Thymus (tissue), 14 donors: Measurements from ENCODE around the gene LEF1. TPM values are rescaled to one million over a fixed set of nuclear protein-coding genes. Genes with fewer than 3 reads are reported as not detected.

Source experiments
- DNase-seq, 9 donors: peaks; one replicate each; pipeline ENCODE4 v3.0.0-alpha.2; 2013; ENCODE audit warnings: low spot score in 9 of 9, low read depth in 6 of 9, missing footprints in 1 of 9
- H3K27ac ChIP-seq, 2 donors: one replicate each; pipeline ENCODE4 v1.5.1; 2013; ENCODE audit warnings: control low read depth in 1 of 2, low read depth in 1 of 2, low read length in 1 of 2, mild to moderate bottlenecking in 1 of 2, moderate library complexity in 1 of 2
- H3K27me3 ChIP-seq, 2 donors: one replicate each; pipeline ENCODE4 v1.5.1; 2013; ENCODE audit warnings: low read length in 1 of 2; ENCODE audit not compliant: control insufficient read depth in 2 of 2, insufficient read depth in 1 of 2
- H3K36me3 ChIP-seq, 2 donors: one replicate each; pipeline ENCODE4 v1.5.1; 2013; ENCODE audit warnings: low read length in 1 of 2, mild to moderate bottlenecking in 1 of 2, moderate library complexity in 1 of 2; ENCODE audit not compliant: control insufficient read depth in 2 of 2, insufficient read depth in 2 of 2
- H3K4me1 ChIP-seq, 2 donors: one replicate each; pipeline ENCODE4 v1.5.1; 2013; ENCODE audit warnings: low read length in 2 of 2; ENCODE audit not compliant: control insufficient read depth in 2 of 2, insufficient read depth in 2 of 2
- H3K4me3 ChIP-seq, 2 donors: one replicate each; pipeline ENCODE4 v1.5.1; 2013; ENCODE audit warnings: low read length in 2 of 2, control low read depth in 1 of 2, mild to moderate bottlenecking in 1 of 2
- H3K9me3 ChIP-seq, 2 donors: one replicate each; pipeline ENCODE4 v1.5.1; 2013; ENCODE audit warnings: low read length in 1 of 2, mild to moderate bottlenecking in 1 of 2; ENCODE audit not compliant: control insufficient read depth in 2 of 2, insufficient read depth in 1 of 2
- WGBS: extraction: QIAGEN DNeasy Blood & Tissue Kit; methylation state at CpG from one replicate; pipeline ENCODE4 v1.1.7; 2013; 5-methylcytosine and 5-hydroxymethylcytosine counted together
- long read RNA-seq, 10 donors: transcript quantifications; one replicate each; lab custom pipeline, GENCODE V29; 2026
- polyA plus RNA-seq: library from polyadenylated mRNA; stranded (reverse); fragments of 200-250 nt; gene quantifications from one replicate; pipeline ENCODE4 v1.2.3, GENCODE V29; 2013
- total RNA-seq: library from RNA; stranded (reverse); fragments of 120-200 nt; gene quantifications from one replicate; pipeline ENCODE4 v1.2.4, GENCODE V29; 2013
- donor health status: healthy.

The LEF1 gene
- total RNA-seq (655 TPM), polyA plus RNA-seq (536 TPM)
- long read RNA-seq, donor 1, transcript LEF1-216 (11 exons, 1,472 nt) = major isoform, 7 of 20 reads
- long read RNA-seq, donor 1, partial matches to known transcripts = 0 of 20 reads
- long read RNA-seq, donor 1, other reads (novel, unspliced or antisense) = 0 of 20 reads
- long read RNA-seq, donor 2 = 0 reads
- long read RNA-seq, donor 3, transcript LEF1-215 (10 exons, 1,376 nt) = minor isoform, 6 of 258 reads
- long read RNA-seq, donor 3, transcript LEF1-203 (11 exons, 1,488 nt) = minor isoform, 14 of 258 reads
- long read RNA-seq, donor 3, transcript LEF1-216 (11 exons, 1,472 nt) = minor isoform, 10 of 258 reads
- long read RNA-seq, donor 3, transcript LEF1-201 (12 exons, 3,068 nt) = major isoform, 48 of 258 reads
- long read RNA-seq, donor 3, partial matches to known transcripts = 119 of 258 reads
- long read RNA-seq, donor 3, other reads (novel, unspliced or antisense) = 45 of 258 reads
- long read RNA-seq, donor 4, transcript LEF1-203 (11 exons, 1,488 nt) = minor isoform, 5 of 131 reads
- long read RNA-seq, donor 4, transcript LEF1-201 (12 exons, 3,068 nt) = major isoform, 25 of 131 reads
- long read RNA-seq, donor 4, transcript LEF1-213 (4 exons, 548 nt) = minor isoform, 12 of 131 reads
- long read RNA-seq, donor 4, partial matches to known transcripts = 60 of 131 reads
- long read RNA-seq, donor 4, other reads (novel, unspliced or antisense) = 18 of 131 reads
- long read RNA-seq, donor 5, transcript LEF1-203 (11 exons, 1,488 nt) = minor isoform, 14 of 250 reads
- long read RNA-seq, donor 5, transcript LEF1-216 (11 exons, 1,472 nt) = minor isoform, 8 of 250 reads
- long read RNA-seq, donor 5, transcript LEF1-218 (5 exons, 598 nt) = minor isoform, 11 of 250 reads
- long read RNA-seq, donor 5, transcript LEF1-201 (12 exons, 3,068 nt) = major isoform, 25 of 250 reads
- long read RNA-seq, donor 5, partial matches to known transcripts = 134 of 250 reads
- long read RNA-seq, donor 5, other reads (novel, unspliced or antisense) = 40 of 250 reads
- long read RNA-seq, donor 6, transcript LEF1-201 (12 exons, 3,068 nt) = major isoform, 34 of 161 reads
- long read RNA-seq, donor 6, transcript LEF1-203 (11 exons, 1,488 nt) = minor isoform, 15 of 161 reads
- long read RNA-seq, donor 6, transcript LEF1-216 (11 exons, 1,472 nt) = minor isoform, 9 of 161 reads
- long read RNA-seq, donor 6, partial matches to known transcripts = 71 of 161 reads
- long read RNA-seq, donor 6, other reads (novel, unspliced or antisense) = 24 of 161 reads
- long read RNA-seq, donor 7, transcript LEF1-213 (4 exons, 548 nt) = minor isoform, 9 of 255 reads
- long read RNA-seq, donor 7, transcript LEF1-202 (10 exons, 3,477 nt) = minor isoform, 7 of 255 reads
- long read RNA-seq, donor 7, transcript LEF1-201 (12 exons, 3,068 nt) = major isoform, 31 of 255 reads
- long read RNA-seq, donor 7, transcript LEF1-216 (11 exons, 1,472 nt) = minor isoform, 13 of 255 reads
- long read RNA-seq, donor 7, partial matches to known transcripts = 129 of 255 reads
- long read RNA-seq, donor 7, other reads (novel, unspliced or antisense) = 50 of 255 reads
- long read RNA-seq, donor 8, transcript LEF1-201 (12 exons, 3,068 nt) = major isoform, 12 of 69 reads
- long read RNA-seq, donor 8, partial matches to known transcripts = 38 of 69 reads
- long read RNA-seq, donor 8, other reads (novel, unspliced or antisense) = 8 of 69 reads
- long read RNA-seq, donor 9, transcript LEF1-201 (12 exons, 3,068 nt) = major isoform, 34 of 162 reads
- long read RNA-seq, donor 9, transcript LEF1-203 (11 exons, 1,488 nt) = minor isoform, 9 of 162 reads
- long read RNA-seq, donor 9, partial matches to known transcripts = 83 of 162 reads
- long read RNA-seq, donor 9, other reads (novel, unspliced or antisense) = 21 of 162 reads
- long read RNA-seq, donor 10, transcript LEF1-203 (11 exons, 1,488 nt) = minor isoform, 12 of 189 reads
- long read RNA-seq, donor 10, transcript LEF1-216 (11 exons, 1,472 nt) = minor isoform, 8 of 189 reads
- long read RNA-seq, donor 10, transcript LEF1-201 (12 exons, 3,068 nt) = major isoform, 20 of 189 reads
- long read RNA-seq, donor 10, partial matches to known transcripts = 129 of 189 reads
- long read RNA-seq, donor 10, other reads (novel, unspliced or antisense) = 11 of 189 reads

DNA sequence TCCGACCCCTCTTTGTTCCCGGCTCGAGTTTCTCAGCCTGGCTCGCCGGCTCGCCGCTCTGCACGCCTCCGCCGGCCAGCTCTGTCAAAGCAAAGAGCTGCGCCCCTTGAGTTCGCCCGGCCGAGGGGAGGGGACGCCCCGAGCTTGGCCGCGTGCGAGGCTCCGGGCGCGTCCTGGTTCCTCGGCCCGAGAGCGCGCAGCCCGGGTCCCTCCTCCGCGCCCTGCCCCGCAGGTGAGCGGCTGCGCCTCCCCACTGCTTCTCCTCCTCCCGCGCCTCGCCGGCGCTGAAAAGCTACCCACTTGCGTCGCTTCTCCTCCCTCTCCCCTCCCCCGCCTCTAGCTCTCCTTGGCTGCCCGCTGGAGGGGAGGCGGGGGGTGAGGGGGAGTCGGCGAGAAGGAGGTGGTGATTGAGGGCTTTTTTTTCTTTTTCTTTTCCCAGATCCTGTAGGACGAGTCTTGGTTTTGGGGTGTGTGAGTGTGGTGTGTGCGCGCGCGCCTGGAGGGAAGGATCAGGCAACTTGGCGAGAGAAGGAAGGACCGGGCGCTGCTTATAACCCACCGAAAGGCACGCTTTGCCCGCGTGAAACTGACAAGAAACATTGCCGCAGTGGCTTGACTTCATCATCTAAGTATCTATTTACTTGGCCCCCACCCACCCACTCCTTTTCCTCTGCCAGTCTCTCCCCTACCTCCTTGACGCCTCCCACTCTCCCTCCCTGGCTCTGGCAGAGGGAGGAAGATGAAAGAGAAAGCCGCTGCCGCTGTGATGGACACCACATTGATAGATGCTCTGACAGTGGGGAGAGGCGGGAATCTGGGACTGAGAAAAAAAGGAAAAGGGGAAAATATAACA lies at the start of gene LEF1:
Gene LEF1 (minus strand): TSS at position 262 of the 853 bp plus-strand sequence. CDS start 1,165 bp downstream, outside the sequence.
- WGBS = under 1% methylated on average over 61 of the region's 61 CpGs
- no peaks in the 10 kb centered on the region for H3K9me3 ChIP-seq
- H3K27ac ChIP-seq = peak within 1 kb of the TSS; percentile 95 to 97
- peaks cover 0 to 36% of the 10 kb centered on the region in 2 donors for H3K27me3 ChIP-seq
- peaks cover 8 to 19% of the 10 kb centered on the region in 2 donors for H3K36me3 ChIP-seq
- peaks cover 16 to 34% of the 10 kb centered on the region in 2 donors for H3K4me1 ChIP-seq
- peak within 1 kb of the TSS; percentile 68 to 91 for H3K4me3 ChIP-seq
- peak in 7 of 9 donors; percentile 75 to 95 (median 87) for DNase-seq

DNA sequence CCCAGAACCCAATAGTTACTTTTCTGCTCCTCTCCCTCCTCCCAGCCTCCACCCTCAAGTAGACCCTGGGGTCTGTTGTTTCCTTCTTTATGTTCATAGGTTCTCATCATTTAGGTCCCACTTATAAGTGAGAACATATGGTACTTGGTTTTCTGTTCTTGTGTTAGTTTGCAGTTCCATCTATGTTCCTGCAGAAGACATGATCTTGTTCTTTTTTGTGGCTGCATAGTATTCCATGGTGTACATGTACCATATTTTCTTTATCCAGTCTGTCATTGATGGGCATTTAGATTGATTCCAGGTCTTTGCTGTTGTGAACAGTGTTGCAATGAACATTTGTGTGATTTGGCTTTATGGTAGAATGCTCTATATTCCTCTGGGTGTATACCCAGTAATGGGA lies 47.8 kb upstream of the LEF1 start:
- peaks cover 10 to 16% of the 10 kb centered on the region in 2 donors for H3K4me1 ChIP-seq
- H3K4me3 ChIP-seq = no peak overlapping the region
- H3K27me3 ChIP-seq = no peaks in the 10 kb centered on the region
- no peaks in the 10 kb centered on the region for H3K9me3 ChIP-seq
- no peaks in the 10 kb centered on the region for H3K36me3 ChIP-seq
- no peak overlapping the region for H3K27ac ChIP-seq
- DNase-seq = no peak

DNA sequence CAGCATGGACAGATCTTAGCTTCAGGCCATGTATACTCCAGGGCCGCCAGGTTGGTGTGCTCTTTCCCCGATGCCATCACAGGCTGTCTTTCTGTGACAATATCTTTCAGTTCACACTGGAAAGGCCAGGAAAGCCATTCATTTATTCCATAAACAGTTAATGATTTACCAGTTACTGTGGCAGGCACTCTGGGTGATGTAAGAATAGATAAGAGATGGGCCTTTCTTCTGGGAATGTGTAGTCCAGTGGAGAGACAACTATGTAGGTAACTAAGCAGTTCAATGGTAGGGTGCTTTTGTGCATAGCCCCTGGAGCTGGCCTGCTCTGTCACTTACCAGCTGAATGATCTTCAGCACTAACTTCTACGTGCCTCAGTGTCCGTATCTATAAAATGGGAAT lies 46.3 kb upstream of the LEF1 start:
- Histone ChIP-seq H3K27me3 (no peaks in the 10 kb centered on the region), H3K4me1 (peaks cover 10 to 16% of the 10 kb centered on the region in 2 donors), H3K36me3 (no peaks in the 10 kb centered on the region), H3K27ac (no peak overlapping the region), H3K9me3 (no peaks in the 10 kb centered on the region), H3K4me3 (no peak overlapping the region)
- DNase-seq = no peak
- WGBS = over 99% methylated on average over 4 of the region's 4 CpGs

DNA sequence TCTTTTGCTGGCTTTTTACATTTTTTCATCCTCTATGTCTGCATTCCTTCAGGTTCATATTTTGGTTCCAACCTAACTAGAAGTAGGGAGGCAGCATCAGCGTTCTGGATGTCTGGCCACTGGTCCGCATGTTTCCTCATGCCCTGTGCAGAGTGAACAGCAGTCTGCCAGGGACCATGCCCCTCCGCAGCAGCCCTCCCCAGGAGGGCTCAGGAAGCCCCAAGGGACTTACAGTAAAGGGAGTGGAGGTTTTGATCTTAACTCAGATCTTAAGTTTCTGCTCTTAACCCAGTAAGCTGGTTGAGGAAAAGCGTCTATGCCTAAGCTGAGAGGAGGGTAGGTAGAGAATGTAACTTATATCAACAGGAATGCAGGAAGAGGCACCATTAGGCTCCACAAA lies 45.0 kb upstream of the LEF1 start:
- H3K36me3 ChIP-seq = no peaks in the 10 kb centered on the region
- no peak overlapping the region for H3K4me3 ChIP-seq
- no peaks in the 10 kb centered on the region for H3K9me3 ChIP-seq
- 76% methylated on average over 4 of the region's 4 CpGs for WGBS
- peak overlapping the region; percentile 1 to 56 for H3K27ac ChIP-seq
- H3K4me1 ChIP-seq = peaks cover 12 to 19% of the 10 kb centered on the region in 2 donors
- no peaks in the 10 kb centered on the region for H3K27me3 ChIP-seq
- DNase-seq = peak in 2 of 9 donors; percentile 28 to 38

DNA sequence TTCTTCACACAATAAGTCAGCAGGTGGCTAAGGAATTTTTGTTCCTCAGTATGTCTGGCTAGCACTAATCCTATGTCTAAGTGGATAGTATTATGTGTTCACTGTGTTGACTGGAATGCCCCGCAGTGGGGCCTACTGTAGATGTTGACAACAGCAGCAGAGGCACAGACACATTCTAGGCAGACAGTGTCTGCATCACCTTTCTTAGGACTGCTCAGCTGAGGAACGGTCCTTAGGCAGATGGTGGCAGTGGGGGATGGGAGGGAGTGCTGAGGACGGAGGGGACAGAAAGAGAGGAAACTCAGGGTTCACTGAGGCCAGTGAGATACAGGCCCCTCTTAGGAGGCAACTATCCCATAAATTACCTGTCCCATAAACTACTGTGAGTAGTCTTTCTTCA lies 44.6 kb upstream of the LEF1 start:
- Histone ChIP-seq H3K27ac (peak overlapping the region in 1 of 2 donors; percentile 56), H3K36me3 (no peaks in the 10 kb centered on the region), H3K4me1 (peaks cover 12 to 19% of the 10 kb centered on the region in 2 donors), H3K4me3 (no peak overlapping the region), H3K27me3 (no peaks in the 10 kb centered on the region), H3K9me3 (no peaks in the 10 kb centered on the region)
- 88% methylated on average over 3 of the region's 3 CpGs for WGBS
- DNase-seq = peak in 1 of 9 donors; percentile 20

DNA sequence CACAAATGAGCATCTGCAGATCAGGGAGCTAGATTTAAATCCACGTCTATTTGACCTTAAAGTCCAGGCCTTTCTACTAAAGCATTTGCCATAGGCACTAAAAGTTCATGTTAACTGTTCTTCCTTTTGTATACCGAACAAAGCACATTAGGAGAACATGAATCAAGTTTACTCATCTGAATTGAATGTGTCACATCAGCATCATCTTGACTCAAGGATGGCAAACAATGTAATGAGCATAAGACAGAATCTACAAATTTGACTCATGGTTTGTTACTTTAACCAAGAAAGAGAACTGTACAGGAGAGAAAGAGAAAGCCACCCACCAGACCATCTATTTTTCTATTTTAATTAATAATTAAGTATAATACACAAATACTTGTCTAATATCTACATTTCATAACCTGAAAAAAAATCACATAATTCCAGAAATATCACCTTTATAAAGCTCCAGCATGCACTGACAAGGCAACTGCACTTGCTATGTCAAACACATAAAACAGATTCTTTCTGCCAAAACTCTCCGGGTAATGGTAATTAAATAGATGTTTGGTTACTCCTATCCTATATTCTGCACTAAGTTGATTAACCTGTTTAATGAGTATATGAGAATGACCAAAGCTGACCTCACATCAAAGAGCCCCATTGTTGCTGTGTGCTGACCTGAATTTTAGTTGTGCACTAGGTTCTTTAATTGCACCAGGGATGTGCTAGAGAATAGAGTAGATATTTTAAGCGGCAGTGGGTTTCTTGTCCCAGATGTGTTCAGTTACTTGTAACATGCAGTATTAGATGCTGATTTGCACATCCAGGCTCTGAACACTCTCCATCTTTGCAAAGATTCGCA lies 42.5 kb upstream of the LEF1 start:
- H3K27me3 ChIP-seq = no peaks in the 10 kb centered on the region
- peaks cover 12 to 19% of the 10 kb centered on the region in 2 donors for H3K4me1 ChIP-seq
- no peak overlapping the region for H3K4me3 ChIP-seq
- 98% methylated on average over 5 of the region's 5 CpGs for WGBS
- no peak for DNase-seq
- no peaks in the 10 kb centered on the region for H3K9me3 ChIP-seq
- H3K27ac ChIP-seq = no peak overlapping the region
- H3K36me3 ChIP-seq = no peaks in the 10 kb centered on the region
